ENCODE results near the gene SLAMF1.

DNA sequence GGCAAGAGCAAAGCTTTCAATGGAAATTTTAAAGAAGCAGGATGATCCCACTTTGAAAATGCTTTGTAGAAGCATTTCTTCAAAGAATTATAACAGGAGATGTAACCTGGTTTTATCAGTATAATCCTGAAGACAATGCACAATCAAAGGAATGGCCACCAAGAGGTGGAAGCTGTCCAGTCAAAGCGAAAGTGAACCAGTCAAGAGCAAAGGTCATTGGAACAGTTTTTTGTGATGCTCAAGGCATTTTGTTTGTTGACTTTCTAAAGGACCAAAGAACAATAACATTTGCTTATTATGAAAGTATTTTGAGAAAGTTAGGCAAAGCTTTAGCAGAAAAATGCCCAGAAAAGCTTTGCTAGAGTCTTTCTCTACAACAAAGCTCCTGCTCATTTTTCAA, 62.1 kb downstream of the SLAMF1 start:
- TF ChIP-seq EZH2 (IDR thresholded peaks at IDR 0.05; ENCODE audit: insufficient read depth, low read length) = no peak
- TF ChIP-seq, protein P1, sequence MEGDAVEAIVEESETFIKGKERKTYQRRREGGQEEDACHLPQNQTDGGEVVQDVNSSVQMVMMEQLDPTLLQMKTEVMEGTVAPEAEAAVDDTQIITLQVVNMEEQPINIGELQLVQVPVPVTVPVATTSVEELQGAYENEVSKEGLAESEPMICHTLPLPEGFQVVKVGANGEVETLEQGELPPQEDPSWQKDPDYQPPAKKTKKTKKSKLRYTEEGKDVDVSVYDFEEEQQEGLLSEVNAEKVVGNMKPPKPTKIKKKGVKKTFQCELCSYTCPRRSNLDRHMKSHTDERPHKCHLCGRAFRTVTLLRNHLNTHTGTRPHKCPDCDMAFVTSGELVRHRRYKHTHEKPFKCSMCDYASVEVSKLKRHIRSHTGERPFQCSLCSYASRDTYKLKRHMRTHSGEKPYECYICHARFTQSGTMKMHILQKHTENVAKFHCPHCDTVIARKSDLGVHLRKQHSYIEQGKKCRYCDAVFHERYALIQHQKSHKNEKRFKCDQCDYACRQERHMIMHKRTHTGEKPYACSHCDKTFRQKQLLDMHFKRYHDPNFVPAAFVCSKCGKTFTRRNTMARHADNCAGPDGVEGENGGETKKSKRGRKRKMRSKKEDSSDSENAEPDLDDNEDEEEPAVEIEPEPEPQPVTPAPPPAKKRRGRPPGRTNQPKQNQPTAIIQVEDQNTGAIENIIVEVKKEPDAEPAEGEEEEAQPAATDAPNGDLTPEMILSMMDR (IDR thresholded peaks at IDR 0.05; ENCODE audit: insufficient read depth, low read depth, low read length) = no peak
